UCSD-AML1 (cell line): Measurements from ENCODE around the gene RRP1.
A peak's percentile ranks its signal among the peaks of the same experiment; 100 is the strongest.

Source experiments
- DNase-seq: peaks from one replicate; lab custom pipeline; 2025; ENCODE audit not compliant: unreplicated experiment; lab: John Stamatoyannopoulos, UW

The RRP1 gene

GRCh38 chr21:43801006-43801783 is 11.8 kb downstream of the RRP1 start:
- no peak for DNase-seq

- no peak for DNase-seq
Measured at GRCh38 chr21:43802713-43803313, 13.4 kb downstream of the RRP1 start.

GRCh38 chr21:43803558-43804300 is 14.4 kb downstream of the RRP1 start:
- no peak for DNase-seq

DNA sequence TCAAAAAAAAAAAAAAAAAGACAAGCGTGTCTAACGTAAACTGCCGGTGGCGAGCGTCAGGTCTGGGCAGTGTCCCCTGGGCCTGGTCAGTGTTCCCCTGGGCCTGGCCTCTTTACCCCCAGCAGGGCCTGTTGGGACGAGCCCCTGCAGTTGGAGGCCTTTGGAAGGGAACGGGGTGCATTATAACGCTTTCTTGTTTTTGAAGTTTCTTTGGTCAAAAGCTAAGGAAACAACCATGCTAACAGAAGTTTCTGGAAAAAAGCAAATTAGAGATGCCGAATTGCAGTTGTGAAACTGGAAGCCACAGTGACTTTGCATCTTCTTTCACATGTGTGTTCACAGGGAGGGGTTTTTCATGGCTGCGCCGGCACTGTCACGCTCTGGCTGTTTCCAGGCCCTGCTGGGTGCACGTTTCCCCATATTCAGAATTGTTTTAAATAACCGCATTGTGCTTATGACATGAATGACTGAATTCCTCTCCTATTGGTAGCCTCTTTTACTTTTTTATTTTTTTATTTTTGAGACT is 16.0 kb downstream of the RRP1 start:
- no peak for DNase-seq

GRCh38 chr21:43806017-43806710 is 16.8 kb downstream of the RRP1 start:
- no peak for DNase-seq

DNA sequence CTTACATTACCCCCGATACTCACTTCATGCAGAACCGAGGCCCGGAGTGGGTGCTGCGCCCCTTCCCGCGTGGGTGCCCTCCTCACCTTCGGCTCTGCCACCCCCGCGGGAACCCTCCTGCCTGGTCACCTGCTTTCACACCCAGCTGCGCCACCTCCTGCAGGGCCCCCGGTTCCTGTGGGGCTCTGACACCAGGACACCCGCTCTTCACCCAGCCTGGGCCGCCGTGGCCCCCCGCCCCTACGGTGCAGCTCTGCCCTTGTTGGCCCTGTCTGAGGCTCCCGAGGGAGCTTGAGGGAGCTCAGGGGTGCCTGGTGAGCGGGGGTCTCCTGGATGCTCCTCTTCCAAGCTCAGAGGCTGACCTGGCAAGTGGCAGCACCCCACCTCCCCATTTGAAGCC is 19.0 kb downstream of the RRP1 start:
- DNase-seq = no peak

DNA sequence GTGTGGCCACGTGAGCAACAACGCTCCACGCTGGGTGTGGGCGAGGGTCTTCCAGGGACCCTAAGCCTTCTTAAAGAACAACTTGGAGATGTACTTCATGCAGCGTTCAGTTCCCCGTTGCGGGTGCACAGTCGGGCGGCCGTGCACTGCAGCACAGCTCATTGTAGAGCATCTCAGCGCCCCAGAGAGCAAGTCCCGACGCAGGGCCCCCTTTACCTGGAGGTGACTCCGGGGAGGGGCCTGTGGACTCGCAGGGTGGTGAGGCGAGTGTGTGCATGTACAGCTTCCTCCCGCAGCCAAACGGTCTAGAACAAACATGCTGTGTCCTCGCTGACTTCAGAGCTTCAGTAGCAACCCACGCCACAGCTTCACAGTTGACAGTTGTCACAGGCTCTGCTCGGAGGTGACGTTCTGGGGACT is 19.5 kb downstream of the RRP1 start:
- no peak for DNase-seq

DNA sequence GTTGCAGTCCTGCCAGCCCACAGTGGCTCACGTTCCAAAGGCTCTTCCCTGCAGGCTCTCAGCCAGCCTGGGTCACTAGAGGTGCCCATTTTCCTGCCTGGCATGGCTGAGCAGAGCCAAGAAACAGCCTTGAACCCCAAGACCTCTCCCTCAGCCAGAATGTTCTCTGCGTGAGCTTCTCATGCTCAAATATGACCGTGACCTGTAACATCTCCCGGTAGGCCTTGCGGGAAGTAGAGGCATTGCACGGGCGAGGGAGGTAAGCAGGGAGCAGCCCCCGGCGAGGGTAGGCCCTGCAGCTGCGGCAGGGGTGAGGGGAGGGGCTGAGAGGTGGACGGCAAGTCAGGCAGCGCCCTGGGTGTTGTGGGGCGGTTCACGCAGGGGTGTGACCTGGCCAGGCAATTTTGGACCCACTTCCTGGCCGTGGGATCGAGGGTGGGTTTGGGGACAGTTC is 20.0 kb downstream of the RRP1 start:
- DNase-seq = no peak

DNA sequence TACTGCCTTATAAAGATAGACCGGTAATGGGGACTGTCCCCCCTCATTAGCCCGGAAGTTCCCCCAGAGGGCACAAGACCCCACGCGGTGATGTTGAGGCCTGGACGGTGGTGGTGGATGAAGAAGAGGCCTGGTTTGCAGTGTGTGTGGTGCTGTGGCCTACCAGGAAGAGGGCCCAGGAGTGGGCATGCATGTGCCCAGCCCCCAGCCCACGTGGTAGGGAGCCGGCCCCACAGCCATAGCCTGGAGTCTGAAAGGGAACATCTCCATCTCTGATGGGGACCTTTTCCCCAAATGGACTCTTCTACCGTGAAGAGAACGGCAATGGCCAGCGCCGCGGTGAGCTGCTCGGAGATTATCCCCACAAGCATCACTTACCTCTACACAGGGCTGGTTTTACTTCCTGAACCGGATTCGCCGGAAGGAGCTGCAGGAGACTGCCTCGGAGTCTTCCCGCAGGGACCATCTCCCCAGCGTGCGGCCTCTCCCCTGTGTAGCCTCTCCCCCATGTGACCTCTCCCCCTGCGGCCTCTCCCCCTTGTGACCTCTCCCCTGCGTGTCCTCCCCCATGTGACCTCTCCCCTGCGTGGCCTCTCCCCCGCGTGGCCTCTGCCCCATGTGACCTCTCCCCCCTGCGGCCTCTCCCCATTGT is 20.6 kb downstream of the RRP1 start:
- no peak for DNase-seq

DNA sequence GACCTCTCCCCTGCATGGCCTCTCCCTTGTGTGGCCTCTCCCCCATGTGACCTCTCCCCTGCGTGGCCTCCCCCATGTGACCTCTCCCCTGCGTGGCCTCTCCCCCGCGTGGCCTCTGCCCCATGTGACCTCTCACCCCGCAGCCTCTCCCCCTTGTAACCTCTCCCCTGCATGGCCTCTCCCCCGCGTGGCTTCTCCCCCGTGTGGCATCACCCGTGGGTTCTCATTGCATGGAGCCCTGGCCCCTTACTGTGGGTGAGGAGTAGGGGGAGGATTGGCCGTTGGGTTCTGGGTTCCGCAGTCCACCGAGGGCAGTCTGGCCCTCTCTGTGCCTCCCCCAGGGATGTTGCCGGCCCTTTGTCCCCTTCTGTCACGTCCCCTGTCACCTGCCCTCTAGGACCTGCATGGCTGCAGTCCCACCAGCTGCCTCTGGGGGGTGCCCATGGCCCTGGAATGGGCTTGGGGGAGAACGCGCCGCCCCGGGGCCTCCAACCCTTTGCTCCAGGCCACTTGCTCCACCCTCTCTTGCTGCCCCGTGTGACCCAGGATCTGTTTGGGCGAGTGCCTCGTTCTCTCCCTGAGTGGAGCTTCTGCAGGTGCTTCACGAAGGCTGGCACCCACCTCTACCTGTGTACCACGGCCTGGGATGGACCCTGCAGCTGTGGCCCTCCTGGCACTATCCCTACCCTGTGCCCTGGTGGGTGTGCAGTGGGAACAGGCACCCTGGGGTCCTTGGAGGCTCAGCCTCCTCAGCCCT is 21.3 kb downstream of the RRP1 start:
- DNase-seq = peak; percentile 86

DNA sequence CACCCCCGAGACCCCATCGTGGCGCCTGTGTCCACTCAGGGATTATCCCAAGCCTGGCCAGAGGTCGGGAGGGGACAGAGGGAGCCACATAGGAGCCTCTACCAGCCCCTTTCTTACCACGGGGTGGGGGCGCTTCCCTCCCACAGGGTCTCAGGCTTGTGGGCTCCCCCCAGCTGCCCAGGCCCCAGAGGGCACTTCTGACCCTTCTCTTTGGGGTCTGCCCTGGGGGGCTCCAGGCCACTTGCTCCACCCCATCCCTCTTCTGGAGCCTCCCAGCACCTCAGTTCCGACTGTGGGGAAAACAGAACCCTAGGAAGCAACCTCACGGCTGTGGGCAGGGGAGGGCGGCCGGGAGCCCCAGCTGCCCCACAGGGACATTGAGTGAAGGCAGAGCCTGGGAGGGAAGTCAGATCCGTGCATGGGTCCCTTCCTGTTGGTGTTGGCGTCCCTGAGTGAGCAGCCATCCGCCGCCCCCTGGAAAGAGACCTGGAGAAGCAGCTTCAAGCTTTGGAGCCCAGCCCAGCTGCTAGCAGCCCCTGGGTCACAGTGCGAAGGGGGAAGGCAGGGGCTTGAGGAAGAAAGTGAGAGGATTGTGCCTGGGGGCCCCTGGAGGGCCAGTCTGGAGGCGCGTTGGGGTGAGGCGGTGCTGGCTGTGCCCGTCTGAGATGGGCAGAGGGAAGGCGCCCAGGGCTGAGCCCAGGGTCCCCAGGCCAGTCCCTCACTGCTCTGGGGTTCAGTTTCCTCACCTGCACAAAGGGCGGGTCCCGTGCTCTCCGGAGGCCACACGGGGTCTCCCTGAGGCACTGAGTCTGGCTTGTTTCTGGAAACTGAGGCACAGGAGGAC is 22.1 kb downstream of the RRP1 start:
- DNase-seq = no peak

DNA sequence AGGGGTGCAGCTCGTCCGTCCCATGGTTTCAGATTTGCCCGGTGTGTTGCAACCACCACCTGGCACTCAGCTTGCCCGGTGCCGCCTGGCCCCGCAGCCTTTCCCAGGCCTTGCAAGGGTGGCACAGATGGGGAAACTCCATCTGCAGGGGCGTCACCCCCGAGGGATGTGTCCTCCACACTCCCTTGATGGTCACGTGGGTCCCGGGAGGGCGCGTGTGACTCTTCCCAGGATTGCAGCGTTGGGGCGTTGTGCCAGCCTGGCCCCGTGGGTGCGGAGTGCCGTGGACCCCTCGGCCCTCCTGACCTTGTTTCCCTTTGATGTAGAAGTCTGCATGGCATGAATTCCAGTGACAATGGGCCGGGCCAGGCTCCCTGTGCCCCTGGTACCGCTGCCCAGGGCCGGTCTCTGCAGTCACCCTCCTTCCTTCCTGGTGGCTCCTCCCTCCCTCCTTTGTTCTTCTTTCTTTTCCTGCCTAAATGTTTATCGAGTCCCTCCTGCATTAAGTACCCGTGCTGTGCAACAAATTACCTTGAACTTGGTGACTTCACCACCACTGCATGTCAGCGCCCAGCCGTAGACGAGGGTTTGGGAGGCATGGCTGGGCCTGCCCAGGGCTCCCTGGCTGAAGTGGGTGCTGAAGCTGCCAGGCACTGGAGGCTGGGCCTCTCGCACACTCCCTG is 22.9 kb downstream of the RRP1 start:
- no peak for DNase-seq

- DNase-seq = no peak
Measured at GRCh38 chr21:43812957-43813655, 23.7 kb downstream of the RRP1 start.

- no peak for DNase-seq
Measured at GRCh38 chr21:43813656-43813980, 24.2 kb downstream of the RRP1 start.

- DNase-seq = no peak
Measured at GRCh38 chr21:43814215-43815106, 25.1 kb downstream of the RRP1 start.

DNA sequence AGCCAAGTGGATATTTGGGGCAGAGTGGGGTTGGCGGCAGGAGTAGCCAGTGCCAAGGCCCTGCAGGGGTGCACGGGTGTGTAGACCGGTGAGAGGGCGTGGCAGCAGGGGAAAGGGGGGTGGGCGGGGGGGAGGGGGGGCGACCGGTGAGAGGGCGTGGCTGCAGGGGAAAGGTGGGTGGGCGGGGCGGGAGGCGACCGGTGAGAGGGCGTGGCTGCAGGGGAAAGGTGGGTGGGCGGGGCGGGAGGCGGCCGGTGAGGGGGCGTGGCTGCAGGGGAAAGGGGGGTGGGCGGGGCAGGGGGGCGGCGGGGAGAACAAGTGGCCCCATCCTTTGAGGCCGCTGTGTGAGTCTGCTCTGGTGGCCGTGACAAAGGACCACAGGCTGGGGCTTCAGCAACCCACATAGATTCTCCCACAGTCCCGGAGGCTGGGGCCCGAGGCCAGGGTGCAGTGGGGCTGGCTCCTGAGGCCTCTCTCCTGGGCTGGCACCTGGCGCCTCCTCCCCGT is 25.8 kb downstream of the RRP1 start:
- no peak for DNase-seq

DNA sequence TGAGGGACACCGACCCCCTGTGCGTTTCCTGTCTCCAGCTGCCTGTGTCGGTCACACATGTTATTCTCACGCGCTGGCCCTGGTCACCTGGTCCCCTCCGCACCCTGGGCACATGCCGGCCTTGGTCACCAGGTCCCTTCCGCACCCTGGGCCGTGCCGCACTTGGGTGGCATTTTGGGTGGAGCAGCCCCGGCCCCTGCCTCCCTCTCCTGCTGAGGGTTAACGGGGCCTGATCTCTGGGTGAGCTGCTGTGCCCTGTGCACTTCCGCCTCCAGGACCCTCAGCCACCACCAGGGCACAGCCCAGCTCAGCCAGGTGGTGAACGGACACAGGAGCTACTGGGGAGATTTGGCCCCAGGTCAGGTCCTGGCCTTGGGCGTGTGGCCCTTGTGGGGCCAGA is 26.6 kb downstream of the RRP1 start:
- DNase-seq = no peak
